ENCODE results near the gene PIK3R1. TPM values are rescaled to one million over a fixed set of nuclear protein-coding genes. Genes with fewer than 3 reads are reported as not detected.

PIK3R1 gene
- total and polyA plus RNA-seq, 7 donors: 29.7 to 155 (median 102) TPM

DNA sequence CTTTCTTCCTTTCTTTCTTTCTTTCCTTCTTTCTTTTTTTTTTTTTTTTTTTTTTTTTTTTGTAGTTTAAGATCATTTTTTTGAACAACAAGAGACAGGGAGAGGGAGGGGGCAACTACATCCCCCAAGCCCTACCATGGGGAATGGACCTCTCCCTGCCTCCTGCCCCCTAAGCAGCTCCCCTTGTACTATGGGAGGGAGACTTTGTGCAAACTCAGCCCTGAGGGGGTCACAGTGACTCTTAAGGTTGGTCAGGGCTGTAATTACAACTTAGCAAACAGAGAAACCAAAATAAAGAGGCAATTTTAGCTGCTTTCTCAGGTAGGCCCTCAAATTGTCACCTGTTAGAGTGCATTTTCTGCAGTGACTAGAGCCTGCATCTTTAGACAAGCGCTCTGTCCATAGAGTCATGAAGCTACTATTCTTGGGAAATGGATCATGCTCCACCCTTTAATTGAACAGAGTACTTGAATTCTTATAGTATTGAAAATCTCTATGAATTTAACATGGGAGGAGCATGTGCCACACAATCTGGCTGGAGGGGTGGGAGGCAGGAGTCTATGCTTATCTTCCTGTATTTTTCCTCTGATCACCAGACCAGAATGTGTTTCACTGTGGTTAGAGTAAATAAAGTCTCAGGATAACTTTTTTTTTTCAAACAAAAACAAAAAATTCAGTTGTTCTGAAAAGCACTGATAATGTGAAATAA lies 24.3 kb upstream of the PIK3R1 start:
- TF ChIP-seq, protein P1, sequence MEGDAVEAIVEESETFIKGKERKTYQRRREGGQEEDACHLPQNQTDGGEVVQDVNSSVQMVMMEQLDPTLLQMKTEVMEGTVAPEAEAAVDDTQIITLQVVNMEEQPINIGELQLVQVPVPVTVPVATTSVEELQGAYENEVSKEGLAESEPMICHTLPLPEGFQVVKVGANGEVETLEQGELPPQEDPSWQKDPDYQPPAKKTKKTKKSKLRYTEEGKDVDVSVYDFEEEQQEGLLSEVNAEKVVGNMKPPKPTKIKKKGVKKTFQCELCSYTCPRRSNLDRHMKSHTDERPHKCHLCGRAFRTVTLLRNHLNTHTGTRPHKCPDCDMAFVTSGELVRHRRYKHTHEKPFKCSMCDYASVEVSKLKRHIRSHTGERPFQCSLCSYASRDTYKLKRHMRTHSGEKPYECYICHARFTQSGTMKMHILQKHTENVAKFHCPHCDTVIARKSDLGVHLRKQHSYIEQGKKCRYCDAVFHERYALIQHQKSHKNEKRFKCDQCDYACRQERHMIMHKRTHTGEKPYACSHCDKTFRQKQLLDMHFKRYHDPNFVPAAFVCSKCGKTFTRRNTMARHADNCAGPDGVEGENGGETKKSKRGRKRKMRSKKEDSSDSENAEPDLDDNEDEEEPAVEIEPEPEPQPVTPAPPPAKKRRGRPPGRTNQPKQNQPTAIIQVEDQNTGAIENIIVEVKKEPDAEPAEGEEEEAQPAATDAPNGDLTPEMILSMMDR (IDR thresholded peaks at IDR 0.05): no peak
- Histone ChIP-seq H3K36me3 (ENCODE audit: insufficient read depth in 1 of 2, low read depth in 1 of 2) (no peaks in the 10 kb centered on the region), H3K27me3 (ENCODE audit: insufficient read depth in 3 of 3, low read length in 2 of 3) (no peaks in the 10 kb centered on the region), H3K9me3 (no peaks in the 10 kb centered on the region), H3K4me1 (peaks cover 22% of the 10 kb centered on the region), H3K27ac (no peak overlapping the region), H3K4me3 (no peak overlapping the region)
- 97% methylated on average over 1 of the region's 1 CpG for WGBS, 3 donors
- DNase-seq (no peak), ATAC-seq (no peak)
- intact Hi-C loops (cut with DNase I): no loop called here

DNA sequence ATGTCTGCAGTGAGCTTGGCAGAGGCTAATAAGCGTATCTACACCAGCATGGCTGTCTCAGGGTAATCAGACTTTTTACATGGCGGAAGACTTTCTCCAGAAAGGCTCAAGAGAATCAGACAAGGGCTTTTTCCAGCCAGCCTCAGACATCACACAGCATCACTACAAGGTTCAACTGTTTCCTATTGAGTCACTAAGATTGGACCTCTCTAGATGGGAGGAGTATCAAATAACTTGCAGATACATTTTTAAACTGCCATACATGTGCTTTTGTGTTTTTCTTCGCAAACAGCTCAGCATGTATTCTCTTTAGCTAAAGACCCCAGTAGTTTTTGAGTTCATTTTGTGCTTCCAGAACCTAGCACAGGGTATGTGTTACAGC lies 22.9 kb upstream of the PIK3R1 start:
- peaks cover 22% of the 10 kb centered on the region for H3K4me1 ChIP-seq
- H3K9me3 ChIP-seq: no peaks in the 10 kb centered on the region
- ATAC-seq (no peak), DNase-seq (no peak)
- H3K27ac ChIP-seq: no peak overlapping the region
- WGBS, 3 donors: 98 to 99% (median 98%) methylated on average over 3 of the region's 3 CpGs
- TF ChIP-seq, protein P1 (IDR thresholded peaks at IDR 0.05): no peak
- no peaks in the 10 kb centered on the region for H3K36me3 ChIP-seq (ENCODE audit: insufficient read depth in 1 of 2, low read depth in 1 of 2)
- no peak overlapping the region for H3K4me3 ChIP-seq
- intact Hi-C loops (cut with DNase I): no loop called here
- no peaks in the 10 kb centered on the region for H3K27me3 ChIP-seq (ENCODE audit: insufficient read depth in 3 of 3, low read length in 2 of 3)

DNA sequence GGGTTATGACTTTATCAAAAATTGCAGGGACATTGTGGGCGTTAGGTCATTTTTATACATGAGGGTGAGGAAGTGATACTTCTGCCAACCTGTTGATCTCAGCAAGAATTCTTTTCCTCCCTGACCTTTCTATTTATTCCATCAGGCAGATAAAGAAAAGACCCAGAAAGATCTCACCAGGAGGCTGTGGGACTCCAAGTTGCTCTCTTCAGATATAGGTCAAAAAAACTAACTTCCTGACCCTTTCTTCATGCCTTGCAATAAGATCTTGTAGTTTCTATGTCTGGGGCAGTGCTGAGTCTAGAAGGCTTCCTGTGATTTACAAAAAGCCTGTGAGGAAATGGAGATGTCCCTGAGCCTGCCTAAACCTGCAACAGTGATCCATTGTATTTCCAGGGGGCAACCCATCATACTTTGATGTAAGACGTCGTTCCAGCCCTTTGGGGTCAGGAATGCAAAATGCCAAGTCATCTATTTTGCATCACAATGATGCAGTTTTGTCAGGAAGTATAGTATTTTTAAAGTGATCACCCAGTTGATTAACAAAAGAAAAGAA lies 22.0 kb upstream of the PIK3R1 start:
- Histone ChIP-seq H3K27me3 (ENCODE audit: insufficient read depth in 3 of 3, low read length in 2 of 3) (no peaks in the 10 kb centered on the region), H3K27ac (no peak overlapping the region), H3K4me3 (no peak overlapping the region), H3K36me3 (ENCODE audit: insufficient read depth in 1 of 2, low read depth in 1 of 2) (no peaks in the 10 kb centered on the region), H3K4me1 (peaks cover 22% of the 10 kb centered on the region), H3K9me3 (no peaks in the 10 kb centered on the region)
- TF ChIP-seq, protein P1 (IDR thresholded peaks at IDR 0.05): no peak
- ATAC-seq (no peak), DNase-seq (no peak)
- intact Hi-C loops (cut with DNase I): no loop called here
- 44 to 51% (median 45%) methylated on average over 3 of the region's 3 CpGs for WGBS, 3 donors

GRCh38 chr5:68194386-68194785 lies 21.2 kb upstream of the PIK3R1 start:
- no peaks in the 10 kb centered on the region for H3K27me3 ChIP-seq (ENCODE audit: insufficient read depth in 3 of 3, low read length in 2 of 3)
- H3K27ac ChIP-seq: no peak overlapping the region
- 52 to 65% (median 59%) methylated on average over 2 of the region's 2 CpGs for WGBS, 3 donors
- ATAC-seq (peak; percentile 66 to 89 (median 74)), DNase-seq (no peak)
- no peaks in the 10 kb centered on the region for H3K36me3 ChIP-seq (ENCODE audit: insufficient read depth in 1 of 2, low read depth in 1 of 2)
- intact Hi-C loops (cut with DNase I): no loop called here
- no peaks in the 10 kb centered on the region for H3K9me3 ChIP-seq
- H3K4me1 ChIP-seq: peaks cover 22% of the 10 kb centered on the region
- TF ChIP-seq, protein P1 (IDR thresholded peaks at IDR 0.05): no peak
- no peak overlapping the region for H3K4me3 ChIP-seq
